GM19238 (cell line): Measurements from ENCODE around the gene ARID3A.

Experiments
- DNase-seq: peaks from one replicate; pipeline ENCODE4 v3.0.0; 2011; ENCODE audit warnings: low spot score; ENCODE audit not compliant: insufficient read length

The ARID3A gene

DNA sequence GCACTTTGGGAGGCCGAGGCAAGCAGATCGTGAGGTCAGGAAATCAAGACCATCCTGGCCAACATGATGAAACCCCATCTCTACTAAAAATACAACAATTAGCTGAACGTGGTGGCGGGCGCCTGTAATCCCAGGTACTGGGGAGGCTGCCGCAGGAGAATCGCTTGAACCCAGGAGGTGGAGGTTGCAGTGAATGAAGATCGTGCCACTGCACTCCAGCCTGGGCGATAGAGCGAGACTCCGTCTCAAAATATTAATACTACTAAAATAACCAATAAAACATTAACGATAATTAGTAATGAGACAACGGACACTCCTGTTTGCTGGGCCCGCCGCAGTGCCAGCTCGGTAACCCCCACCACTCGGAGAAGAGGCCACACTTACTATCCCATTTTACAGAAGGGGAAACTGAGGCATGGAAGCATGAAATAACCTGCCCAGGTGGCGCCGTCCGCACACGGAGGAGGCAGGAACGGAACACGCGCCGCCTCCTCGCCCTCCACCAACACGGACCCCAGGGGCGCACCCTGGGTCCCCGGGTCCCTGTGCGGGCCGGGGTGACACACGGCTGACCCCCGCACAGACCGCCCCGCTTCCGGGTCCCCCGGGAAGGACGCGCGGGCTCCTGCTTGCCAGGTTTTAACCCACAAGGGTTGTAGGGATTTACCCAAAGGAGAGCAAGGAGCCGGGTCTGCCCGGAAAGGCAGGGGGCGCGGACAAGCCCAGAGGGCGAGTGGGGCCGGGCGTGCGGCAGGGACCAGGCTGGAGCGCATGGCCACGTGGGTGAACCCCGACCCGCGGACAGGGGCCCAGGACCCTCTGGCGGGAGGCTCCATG, 14.4 kb upstream of the ARID3A start:
- DNase-seq = no peak

DNA sequence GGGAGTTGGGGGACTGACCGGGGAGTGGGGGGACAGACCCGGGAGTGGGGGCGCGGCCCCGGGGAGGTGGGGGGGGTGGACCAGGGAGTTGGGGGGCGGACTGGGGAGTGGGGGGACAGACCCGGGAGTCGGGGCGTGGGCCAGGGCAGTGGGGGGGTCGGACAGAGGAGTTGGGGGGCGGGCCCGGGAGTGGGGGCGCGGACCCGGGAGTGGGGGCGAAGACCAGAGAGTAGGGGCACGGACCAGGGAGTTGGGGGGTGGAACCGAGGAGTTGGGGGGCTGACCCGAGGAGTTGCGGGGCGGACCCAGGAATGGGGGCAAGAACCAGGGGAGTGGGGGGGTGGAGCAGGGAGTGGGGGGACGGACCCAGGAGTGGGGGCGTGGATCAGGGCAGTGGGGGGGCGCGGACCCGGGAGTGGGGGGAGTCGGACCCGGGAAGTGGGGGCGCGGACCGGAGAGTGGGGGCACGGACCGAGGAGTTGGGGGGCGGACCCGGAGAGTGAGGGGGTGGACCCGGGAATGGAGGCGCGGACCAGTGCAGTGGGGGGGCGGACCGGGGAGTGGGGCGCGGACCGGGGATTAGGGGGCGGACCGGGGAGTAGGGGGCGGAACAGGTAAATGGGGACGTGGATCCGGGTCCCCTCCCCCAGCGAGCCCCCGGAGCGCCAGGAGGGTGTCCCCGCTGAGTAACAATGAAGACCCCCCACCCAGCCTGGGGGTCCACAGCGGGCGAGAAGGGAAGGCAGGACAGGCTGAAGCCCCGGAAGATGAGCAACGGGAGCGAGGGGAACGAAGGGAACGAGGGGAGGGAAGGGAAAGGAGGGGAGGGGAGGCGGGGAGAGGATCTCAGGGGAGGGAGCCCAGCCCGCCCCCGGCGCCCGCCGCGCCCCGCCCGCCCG, 13.4 kb upstream of the ARID3A start:
- DNase-seq = no peak

DNA sequence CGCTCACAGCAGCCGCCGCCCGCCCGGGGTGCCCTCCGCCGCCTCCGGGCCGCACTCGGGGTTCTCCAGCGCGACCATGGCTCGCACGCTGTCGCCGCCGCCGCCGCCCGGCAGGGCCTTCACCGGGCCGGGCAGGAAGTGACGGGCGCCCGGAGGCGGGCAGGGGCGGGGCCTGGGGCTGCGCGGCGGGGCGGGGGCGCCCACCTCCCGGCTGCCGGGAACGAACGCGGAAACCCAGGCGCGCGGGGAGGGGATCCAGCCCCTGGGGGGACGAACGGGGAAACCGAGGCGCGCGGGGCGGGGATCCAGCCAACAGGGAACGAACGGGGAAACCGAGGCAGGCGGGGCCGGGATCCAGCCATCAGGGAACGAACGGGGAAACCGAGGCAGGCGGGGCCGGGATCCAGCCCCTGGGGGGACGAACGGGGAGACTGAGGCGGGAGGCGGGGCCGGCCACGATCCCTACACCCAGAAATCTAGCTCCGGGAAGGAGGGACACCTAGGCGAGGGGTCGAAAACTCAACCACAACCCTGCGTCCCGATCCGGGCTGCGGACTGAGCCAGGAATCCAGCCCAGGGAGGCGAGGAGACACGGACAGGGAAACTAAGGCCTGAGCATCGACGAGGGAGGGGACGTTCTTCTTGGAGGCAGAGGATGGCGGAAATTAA, 12.6 kb upstream of the ARID3A start, which contains the start of gene R3HDM4:
Gene R3HDM4, minus strand, starts transcription at position 140 of the 669 bp plus-strand sequence. Its CDS starts 62 bp downstream, at position 78.
- DNase-seq = peak; percentile 97

DNA sequence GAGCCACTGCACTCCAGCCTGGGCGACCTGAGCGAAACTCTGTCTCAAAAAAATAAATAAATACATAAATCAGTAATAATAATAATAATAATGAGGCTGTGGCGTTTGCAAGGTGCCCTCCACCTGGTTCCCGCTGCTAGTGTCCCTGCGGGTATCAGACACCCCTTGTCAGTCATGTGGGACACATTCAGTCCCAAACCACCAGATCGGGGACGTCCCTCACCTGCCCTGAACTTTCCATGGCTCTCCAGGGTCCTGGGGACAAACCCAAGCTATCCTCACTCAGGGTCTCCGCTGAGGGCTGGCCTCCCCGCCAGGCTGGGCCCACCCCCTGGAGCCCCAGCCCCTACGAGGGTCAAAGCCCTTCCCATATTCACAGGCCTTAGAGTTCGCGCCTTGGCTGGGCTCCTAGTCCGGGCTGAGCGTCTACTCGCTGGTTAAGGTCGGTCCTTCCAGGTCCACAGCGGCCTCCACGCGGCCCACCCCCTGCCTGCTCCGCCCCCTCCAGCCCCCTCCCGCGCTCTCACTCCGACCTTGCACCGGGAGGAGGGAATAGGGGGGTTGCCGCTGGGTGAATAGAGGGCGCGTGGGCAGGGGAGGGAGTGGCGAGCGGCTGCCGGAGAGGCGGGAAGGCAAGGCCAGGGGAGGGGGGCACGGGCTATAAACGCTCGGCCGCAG, 9.1 kb upstream of the ARID3A start:
- DNase-seq = no peak

DNA sequence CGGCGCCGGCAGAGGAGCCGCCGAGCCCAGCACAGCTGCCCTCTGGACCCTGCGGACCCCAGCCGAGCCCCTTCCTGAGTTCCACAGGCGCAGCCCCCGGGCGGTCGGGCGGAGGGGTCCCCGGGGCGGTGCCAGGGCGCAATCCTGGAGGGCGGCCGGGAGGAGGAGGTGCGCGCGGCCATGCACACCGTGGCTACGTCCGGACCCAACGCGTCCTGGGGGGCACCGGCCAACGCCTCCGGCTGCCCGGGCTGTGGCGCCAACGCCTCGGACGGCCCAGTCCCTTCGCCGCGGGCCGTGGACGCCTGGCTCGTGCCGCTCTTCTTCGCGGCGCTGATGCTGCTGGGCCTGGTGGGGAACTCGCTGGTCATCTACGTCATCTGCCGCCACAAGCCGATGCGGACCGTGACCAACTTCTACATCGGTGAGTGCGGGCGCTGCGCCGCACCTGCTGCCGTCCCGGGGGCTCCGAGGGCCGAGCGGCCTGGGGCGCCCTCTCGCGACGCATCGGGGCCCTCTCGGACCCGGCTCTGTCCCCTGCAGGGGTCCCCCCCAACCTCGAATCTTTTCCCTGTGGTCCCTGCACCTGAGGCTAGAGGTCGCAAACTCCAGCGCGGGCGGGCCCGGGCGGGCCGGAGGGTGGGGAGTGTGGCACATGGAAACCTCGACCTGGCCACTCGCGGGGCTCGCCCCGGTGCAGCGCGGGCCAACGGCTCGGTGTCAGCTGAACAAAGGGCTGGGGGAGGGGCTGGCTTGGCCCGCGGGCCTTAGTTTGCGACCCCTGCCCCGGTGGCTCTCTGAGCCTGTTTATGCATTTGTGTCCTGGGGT, 8.3 kb upstream of the ARID3A start, which contains the start of gene KISS1R:
Gene KISS1R, plus strand, starts transcription at position 11 of the 829 bp plus-strand sequence. Its CDS starts 170 bp downstream, at position 181.
- no peak for DNase-seq

DNA sequence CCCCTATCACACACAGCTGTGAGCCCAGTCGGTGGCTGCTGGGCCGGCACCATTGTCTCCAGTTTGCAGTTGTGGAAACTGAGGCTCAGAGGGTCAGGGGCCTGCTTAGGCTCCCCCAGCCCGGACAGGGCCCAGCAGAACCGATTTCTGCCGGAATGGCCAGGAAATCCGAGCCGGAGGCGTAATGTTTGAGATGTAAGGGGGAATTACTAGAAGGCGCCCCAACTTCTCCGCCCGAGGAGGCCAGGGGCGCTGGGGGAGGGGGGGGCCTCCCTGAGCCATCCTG, 7.7 kb upstream of the ARID3A start:
- no peak for DNase-seq

DNA sequence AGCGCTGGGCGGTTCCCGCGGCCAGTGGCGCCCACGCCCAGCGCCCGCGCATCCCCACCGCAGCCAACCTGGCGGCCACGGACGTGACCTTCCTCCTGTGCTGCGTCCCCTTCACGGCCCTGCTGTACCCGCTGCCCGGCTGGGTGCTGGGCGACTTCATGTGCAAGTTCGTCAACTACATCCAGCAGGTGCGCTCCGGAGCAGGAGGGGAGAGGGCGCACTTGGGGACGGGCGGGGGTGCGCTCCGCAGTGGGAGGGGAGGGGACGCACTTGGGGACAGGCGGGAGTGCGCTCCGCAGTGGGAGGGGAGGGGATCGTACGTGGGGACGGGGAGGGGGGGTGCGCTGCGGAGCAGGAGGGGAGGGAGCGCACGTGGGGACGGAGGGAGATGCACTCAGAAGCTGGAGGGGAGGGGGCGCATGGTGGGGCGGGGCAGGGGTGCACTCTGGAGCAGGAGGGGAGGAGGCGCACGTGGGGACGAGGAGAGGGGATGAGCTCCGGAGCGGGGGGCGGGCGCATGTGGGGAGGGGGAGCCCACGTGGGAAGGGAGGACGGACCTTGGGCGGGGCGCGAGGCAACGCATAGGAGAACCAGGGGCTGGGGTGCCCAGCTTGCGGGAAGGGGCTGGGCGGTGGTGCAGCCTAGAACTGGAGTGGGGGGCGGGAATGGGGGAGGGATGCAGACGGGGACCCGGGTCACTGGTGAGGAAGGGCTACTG, 7.2 kb upstream of the ARID3A start:
- no peak for DNase-seq

DNA sequence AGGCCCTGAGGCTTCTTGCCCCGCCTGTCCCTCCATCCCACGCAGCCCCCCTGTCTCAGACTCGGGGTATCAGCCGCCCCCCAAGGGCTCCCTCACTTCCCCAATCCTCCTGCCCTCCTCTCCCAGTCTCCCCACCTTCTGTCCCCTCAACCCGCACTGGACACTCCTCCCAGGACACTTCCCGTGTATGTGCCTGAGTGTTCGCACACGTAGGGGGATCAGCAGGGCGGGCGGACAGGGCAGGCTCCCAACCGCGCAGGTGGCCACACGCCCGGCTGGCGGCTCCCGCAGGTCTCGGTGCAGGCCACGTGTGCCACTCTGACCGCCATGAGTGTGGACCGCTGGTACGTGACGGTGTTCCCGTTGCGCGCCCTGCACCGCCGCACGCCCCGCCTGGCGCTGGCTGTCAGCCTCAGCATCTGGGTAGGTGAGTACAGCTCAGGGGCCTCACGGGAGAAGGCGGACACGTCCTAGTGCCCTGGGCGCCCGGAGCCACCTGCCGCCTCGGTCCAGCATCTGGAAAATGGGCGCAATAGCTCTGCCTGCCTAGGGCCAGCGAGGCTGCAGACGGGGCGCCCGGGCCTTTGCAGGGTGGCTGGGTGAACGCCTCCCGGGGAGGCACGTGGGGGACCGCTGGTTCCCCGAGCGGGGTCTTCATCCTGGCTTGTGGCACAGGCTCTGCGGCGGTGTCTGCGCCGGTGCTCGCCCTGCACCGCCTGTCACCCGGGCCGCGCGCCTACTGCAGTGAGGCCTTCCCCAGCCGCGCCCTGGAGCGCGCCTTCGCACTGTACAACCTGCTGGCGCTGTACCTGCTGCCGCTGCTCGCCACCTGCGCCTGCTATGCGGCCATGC, 6.4 kb upstream of the ARID3A start:
- no peak for DNase-seq

DNA sequence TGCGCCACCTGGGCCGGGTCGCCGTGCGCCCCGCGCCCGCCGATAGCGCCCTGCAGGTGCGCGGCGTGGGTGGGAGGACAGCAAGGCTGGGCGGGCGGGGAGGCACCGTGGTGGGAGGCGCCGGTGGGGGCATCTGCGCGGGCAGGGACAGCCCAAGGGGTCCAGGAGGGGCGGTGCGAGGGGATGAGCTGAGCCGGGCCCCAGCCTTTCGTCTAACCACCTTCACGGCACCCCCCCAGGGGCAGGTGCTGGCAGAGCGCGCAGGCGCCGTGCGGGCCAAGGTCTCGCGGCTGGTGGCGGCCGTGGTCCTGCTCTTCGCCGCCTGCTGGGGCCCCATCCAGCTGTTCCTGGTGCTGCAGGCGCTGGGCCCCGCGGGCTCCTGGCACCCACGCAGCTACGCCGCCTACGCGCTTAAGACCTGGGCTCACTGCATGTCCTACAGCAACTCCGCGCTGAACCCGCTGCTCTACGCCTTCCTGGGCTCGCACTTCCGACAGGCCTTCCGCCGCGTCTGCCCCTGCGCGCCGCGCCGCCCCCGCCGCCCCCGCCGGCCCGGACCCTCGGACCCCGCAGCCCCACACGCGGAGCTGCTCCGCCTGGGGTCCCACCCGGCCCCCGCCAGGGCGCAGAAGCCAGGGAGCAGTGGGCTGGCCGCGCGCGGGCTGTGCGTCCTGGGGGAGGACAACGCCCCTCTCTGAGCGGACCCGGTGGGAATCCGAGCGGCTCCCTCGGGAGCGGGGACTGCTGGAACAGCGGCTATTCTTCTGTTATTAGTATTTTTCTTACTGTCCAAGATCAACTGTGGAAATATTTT, 5.6 kb upstream of the ARID3A start:
- DNase-seq = no peak

DNA sequence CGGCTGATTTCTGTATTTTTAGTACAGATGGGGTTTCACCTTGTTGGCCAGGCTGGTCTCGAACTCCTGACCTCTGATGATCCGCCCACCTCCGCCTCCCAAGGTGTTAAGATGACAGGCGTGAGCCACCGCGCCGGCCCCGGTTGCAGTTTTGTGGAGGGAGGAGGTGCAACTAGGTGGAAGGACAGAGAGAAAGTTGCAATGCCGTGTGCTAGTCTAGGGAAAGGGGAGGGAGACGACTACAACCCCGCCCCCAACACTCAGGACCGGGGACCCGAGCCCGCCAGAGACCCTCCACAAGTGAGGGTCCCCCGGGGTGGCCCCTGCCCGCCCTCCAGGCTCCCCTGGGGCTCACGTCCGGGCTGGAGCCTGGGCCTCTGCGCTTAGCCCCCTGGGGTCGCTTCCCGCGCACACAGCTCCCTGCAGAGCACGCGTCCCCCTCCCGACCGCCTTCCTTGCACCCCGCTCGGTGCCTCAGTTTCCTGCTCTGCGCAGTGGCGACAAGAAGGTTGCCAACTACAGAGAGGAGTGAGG, 1.2 kb upstream of the ARID3A start:
- no peak for DNase-seq

DNA sequence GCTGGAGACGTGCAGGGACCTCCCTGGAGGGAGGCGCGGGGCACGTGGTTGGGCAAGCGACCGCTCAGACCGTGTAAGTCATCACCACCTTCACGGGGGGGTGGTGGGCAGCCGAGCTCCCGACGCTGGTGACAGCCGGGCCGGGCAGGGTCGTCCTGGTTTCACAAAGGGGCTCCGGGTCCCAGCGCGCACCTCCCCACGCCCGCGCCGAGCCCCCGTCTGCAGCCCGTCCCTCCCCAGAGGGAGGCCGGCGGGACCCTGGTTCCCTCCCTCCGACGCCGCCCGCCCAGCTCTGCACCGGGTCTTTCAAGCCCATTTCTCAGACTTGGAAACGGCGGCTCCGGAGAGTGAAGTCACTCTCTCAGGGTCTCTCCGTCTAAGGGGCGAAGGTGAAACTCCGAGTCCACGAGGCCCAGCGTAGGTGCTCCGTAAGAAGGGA, 729 bp upstream of the ARID3A start:
- DNase-seq = no peak

DNA sequence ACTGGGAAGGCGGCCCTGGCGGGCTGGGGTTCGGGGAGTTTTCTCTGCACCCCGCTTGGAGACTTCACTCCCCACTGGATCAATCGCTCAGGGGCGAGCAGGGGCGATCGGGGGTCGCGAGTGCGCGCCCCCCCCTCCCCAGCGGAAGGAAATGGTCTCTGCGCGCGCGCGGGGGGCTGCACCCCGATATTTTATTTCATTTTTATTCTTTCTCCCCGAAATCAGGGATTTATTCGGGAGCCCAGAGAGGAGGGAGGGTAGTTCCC, 421 bp downstream of the ARID3A start:
- DNase-seq = no peak

DNA sequence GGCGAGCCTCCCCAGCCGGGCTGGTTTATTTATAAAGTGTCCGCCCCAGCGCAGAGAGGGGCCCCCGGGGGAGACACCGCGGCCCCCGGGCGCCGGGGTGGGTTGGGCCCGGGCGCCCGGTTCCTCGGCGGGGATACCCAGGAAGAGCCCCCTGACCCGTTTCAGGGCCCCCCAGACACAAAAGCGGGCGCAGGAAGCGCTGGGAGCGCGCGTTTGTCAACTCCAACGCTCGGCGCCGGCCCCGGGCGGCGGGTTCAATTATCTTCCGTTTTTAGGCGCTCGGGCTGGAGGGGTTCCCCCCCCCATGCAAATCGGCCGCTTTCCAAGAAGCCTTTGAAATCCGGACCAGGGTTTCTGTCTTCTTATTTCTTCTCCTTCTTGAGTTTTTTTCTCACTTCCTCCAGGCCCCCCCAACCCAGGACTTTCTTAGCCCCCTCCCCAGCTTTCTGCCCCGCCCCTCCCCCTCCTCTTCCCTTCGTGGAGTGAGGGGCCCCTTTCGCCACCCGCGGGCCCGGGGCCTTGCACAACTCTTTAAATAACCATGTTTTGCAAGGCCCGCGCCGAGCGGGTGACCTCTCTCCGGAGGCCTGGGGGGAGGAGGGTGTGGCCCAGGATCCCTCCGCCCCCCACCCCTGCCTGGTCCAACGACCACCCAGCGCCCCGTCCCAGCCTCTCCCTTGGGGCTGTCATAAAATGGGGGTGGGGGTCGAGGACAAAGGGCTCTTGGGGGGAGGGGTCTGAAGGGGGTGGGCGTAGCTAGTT, 935 bp downstream of the ARID3A start:
- no peak for DNase-seq

DNA sequence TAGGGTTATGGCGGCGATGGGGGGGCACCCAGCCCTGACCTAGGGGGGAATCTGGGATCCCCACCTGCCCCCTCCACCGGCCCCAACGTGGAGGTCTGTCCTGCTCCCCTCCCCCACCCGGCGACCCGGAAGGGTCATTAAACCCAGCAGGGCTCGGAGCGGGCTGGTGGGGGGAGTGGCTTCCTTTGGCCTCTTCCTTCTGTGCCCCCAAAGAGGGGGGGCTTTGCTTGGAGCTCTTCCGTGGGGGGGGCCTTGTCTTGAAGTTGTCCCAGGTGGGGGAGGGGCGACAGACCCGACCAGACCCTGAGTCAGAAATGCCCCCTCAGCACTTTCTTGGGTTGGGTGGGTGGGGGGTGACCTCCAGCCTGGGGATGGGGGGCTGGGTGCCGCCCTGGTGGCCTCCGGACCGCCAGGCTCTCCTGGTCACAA, 1.5 kb downstream of the ARID3A start:
- no peak for DNase-seq

DNA sequence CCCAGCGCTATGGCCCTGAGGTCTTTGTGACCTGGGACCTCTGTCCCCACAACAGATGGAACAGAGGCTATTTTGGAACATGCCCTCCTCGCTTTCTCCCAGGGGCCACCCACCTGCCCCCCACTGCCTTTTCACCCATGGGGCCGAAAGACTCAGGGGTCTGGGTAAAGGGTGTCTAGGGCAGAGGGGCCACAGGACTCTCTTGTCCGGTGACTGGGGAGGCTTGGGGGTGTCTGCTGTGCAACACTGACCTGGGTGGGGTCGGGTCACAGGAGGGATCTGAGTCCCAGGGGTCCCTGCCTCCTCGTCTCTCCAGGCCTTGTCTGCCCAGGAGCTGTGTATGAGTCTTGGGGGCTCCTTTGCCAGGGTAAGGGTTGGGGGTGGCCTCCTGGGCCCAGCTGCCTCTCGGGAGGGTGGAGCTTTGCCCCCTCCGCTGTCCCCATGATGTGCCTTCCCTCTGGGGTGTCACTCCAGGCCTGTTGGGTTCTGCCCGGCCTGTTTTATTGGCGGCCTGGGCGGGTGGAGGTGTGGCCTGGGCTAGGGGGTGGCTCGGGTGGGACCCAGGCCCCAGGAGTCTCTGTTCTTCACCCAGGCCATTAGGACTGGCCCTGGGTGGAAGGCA, 2.1 kb downstream of the ARID3A start:
- no peak for DNase-seq

DNA sequence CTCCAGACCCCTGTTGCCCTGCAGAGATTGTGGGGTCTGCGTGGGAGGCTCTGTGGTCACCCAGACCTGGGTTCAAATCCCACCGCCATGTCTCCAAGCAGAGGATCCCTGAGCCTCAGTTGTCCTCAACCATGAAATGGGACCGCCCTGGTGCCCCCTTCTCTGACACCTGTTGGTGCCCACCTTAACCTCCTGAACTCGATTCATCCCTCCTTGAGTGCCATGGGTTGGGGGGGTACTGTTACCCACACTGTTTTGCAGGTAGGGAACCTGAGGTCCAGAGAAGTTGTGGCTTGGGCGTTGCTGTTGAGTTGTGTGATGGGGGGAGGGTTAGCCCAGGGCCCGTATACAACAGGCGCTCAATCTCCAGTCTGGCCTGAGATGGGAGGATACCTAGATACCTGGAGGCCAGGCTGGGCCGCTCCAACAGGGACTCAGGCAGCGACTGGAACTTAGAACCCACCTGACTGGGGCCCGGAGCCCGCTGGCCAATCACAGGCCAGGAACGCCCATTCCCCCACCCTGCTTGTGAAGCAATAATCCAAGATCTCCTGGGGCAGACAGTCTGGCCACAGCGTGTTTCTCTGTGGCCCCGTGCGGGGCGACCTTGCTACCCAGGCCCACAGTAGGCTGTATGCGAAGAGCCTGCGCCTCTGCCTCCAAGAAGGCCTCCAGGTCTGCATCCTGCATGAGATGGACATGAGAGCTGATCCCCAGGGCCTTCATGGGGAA, 2.8 kb downstream of the ARID3A start:
- no peak for DNase-seq
